Adrenal gland (tissue), 5 donors: ENCODE results near the gene VPS8.

Experiments
- POLR2A ChIP-seq, 2 donors: fragments of 450-650 bp; IDR thresholded peaks; one replicate each; pipeline ENCODE4 v1.6.1; 2017; ENCODE audit warnings: antibody characterized with exemption in 2 of 2, mild to moderate bottlenecking in 2 of 2, moderate library complexity in 1 of 2
- TF ChIP-seq, protein P1 (sequence below), 6 experiments: fragments of 450-650 bp in 4 of 6; fragments of 200-600 bp in 2 of 6; sonication (generic) in 1 of 6; IDR thresholded peaks; 1 replicate in 5 of 6; 2 replicates in 1 of 6; pipeline versions ENCODE4 v1.5.1 to v1.8.0; 2016 to 2021; ENCODE audit warnings: antibody characterized with exemption in 6 of 6, mild to moderate bottlenecking in 2 of 6, moderate library complexity in 1 of 6
- donor health status: DM: no; HTN: no; CAD: no.

DNA sequence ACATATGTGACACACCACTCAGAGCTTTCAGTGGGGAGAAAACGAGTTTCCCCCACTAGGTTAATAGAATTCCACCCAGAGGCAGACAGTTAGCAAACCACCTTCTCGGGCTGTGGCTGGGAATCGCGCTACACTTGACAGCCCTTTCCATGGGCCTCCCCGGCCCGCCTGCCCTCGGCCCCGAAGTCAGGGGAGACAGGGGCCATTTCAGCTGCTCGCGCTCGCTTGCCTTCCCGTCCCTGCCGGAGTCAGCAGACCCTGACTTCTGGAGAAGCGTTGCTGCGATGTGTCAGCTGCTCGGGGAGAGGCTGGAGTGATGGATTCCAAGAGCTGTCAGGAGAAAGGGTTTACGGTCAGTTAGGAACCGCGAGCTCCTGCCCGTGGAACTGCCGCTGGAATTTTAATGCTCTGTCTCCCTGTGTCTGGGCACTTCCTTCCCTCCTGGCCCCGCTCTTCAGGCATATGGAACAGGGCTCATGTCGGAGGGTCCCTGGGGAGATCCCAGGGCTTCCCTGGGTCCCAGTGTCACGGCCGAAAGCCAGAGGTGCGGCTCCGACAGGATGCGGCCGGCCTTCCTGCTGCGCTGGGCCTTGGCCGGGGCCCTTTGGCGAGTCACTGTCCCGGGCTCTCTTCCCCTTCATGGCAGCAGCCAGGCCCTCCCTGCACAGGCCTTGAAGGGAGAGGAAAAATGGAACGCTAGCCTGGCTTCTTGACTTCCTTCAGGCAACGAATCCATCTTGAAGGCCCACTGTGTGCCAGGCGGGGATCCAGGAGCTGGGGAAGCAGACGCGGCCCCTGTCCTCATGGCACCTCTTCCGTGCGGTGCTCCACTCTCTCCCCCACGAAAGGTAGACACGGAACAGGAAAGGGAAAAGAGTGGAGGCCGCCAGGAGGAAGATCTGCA is 38.4 kb upstream of the VPS8 start:
- TF ChIP-seq POLR2A (IDR thresholded peaks at IDR 0.05): no peak
- TF ChIP-seq, protein P1, sequence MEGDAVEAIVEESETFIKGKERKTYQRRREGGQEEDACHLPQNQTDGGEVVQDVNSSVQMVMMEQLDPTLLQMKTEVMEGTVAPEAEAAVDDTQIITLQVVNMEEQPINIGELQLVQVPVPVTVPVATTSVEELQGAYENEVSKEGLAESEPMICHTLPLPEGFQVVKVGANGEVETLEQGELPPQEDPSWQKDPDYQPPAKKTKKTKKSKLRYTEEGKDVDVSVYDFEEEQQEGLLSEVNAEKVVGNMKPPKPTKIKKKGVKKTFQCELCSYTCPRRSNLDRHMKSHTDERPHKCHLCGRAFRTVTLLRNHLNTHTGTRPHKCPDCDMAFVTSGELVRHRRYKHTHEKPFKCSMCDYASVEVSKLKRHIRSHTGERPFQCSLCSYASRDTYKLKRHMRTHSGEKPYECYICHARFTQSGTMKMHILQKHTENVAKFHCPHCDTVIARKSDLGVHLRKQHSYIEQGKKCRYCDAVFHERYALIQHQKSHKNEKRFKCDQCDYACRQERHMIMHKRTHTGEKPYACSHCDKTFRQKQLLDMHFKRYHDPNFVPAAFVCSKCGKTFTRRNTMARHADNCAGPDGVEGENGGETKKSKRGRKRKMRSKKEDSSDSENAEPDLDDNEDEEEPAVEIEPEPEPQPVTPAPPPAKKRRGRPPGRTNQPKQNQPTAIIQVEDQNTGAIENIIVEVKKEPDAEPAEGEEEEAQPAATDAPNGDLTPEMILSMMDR (IDR thresholded peaks at IDR 0.05): no peak
